CD4-positive, CD25-positive, alpha-beta regulatory T cell (primary cell): ENCODE results near the gene SLC47A1. TPM values are rescaled to one million over a fixed set of nuclear protein-coding genes. Genes with fewer than 3 reads are reported as not detected.

ENCODE experiments used
- ATAC-seq, 2 donors: fragments of 150-1000 bp; cut with Tn5 transposase; one replicate each; pipeline ENCODE4 v1.10.0; 2021; ENCODE audit warnings: low read depth in 2 of 2, moderate number of reproducible peaks in 2 of 2, moderate library complexity in 1 of 2
- DNase-seq, 3 donors: peaks; one replicate each; pipeline versions ENCODE4 v3.0.0 to v3.0.0-alpha.2; 2012 to 2022; ENCODE audit warnings: mixed read lengths in 1 of 3
- H3K27ac ChIP-seq: one replicate; pipeline ENCODE4 v1.7.0; 2013; ENCODE audit warnings: mild to moderate bottlenecking, low read length; ENCODE audit not compliant: insufficient read depth, poor library complexity, severe bottlenecking
- H3K27me3 ChIP-seq: one replicate; pipeline ENCODE4 v1.7.0; 2013; ENCODE audit warnings: low read length; ENCODE audit not compliant: control insufficient read depth, insufficient read depth
- H3K36me3 ChIP-seq: one replicate; pipeline ENCODE4 v1.7.0; 2013; ENCODE audit warnings: mild to moderate bottlenecking, low read length, moderate library complexity; ENCODE audit not compliant: control insufficient read depth, insufficient read depth
- H3K4me1 ChIP-seq: 2 replicates; pipeline ENCODE4 v1.7.0; 2013; ENCODE audit warnings: mild to moderate bottlenecking, low read length; ENCODE audit not compliant: insufficient read depth, control insufficient read depth, poor library complexity, severe bottlenecking
- H3K4me3 ChIP-seq: one replicate; pipeline ENCODE4 v1.7.0; 2013; ENCODE audit warnings: low read depth, mild to moderate bottlenecking, low read length, moderate library complexity
- H3K9me3 ChIP-seq, 2 experiments: 1 replicate in 1 of 2; 2 replicates in 1 of 2; pipeline ENCODE4 v1.7.0; 2013; ENCODE audit warnings: low read length in 2 of 2, mild to moderate bottlenecking in 1 of 2, moderate library complexity in 1 of 2; ENCODE audit not compliant: control insufficient read depth in 2 of 2
- H3K27ac Mint-ChIP-seq, 3 donors: one replicate each; pipeline ENCODE4 v1.8.0; 2020 to 2022; ENCODE audit warnings: mild to moderate bottlenecking in 3 of 3, mixed read lengths in 3 of 3, moderate library complexity in 2 of 3
- H3K27me3 Mint-ChIP-seq: one replicate; pipeline ENCODE4 v1.8.0; 2022; ENCODE audit warnings: mild to moderate bottlenecking, mixed read lengths
- H3K36me3 Mint-ChIP-seq: one replicate; pipeline ENCODE4 v1.8.0; 2020; ENCODE audit warnings: mixed read lengths
- H3K4me1 Mint-ChIP-seq, 4 donors: one replicate each; pipeline ENCODE4 v1.8.0; 2020 to 2022; ENCODE audit warnings: mixed read lengths in 4 of 4, mild to moderate bottlenecking in 1 of 4
- H3K4me3 Mint-ChIP-seq, 4 donors: one replicate each; pipeline ENCODE4 v1.8.0; 2020 to 2022; ENCODE audit warnings: mild to moderate bottlenecking in 4 of 4, mixed read lengths in 4 of 4, moderate library complexity in 3 of 4
- H3K9me3 Mint-ChIP-seq, 7 donors: one replicate each; pipeline ENCODE4 v1.8.0; 2020 to 2022; ENCODE audit warnings: mixed read lengths in 7 of 7, mild to moderate bottlenecking in 3 of 7, moderate library complexity in 2 of 7
- polyA plus RNA-seq, 4 donors: library from polyadenylated mRNA; unstranded; fragments of 300-500 nt; fragmentation: Illumina TruSeq; gene quantifications; one replicate each; pipeline ENCODE4 v1.2.3, GENCODE V29; 2021
- total RNA-seq: library from RNA; stranded (reverse); gene quantifications from one replicate; pipeline ENCODE4 v1.2.3, GENCODE V29; 2022

SLC47A1 gene
- total and polyA plus RNA-seq, 5 donors from 2014 or later, result 1.0 TPM; not detected in 4

GRCh38 chr17:19565817-19566575 lies 32.3 kb downstream of the SLC47A1 start:
- DNase-seq, result no peak
- no peak overlapping the region for H3K4me3 Mint-ChIP-seq
- Histone ChIP-seq H3K4me3 (no peak overlapping the region), H3K27me3 (no peaks in the 10 kb centered on the region), H3K36me3 (no peaks in the 10 kb centered on the region), H3K4me1 (no peaks in the 10 kb centered on the region), H3K27ac (no peak overlapping the region), H3K9me3 (no peaks in the 10 kb centered on the region)
- peaks cover 0 to 8% (median 0%) of the 10 kb centered on the region in 4 donors for H3K4me1 Mint-ChIP-seq
- H3K36me3 Mint-ChIP-seq, result no peaks in the 10 kb centered on the region
- H3K27me3 Mint-ChIP-seq, result peaks cover 17% of the 10 kb centered on the region
- no peak overlapping the region for H3K27ac Mint-ChIP-seq
- H3K9me3 Mint-ChIP-seq, result no peaks in the 10 kb centered on the region
- no peak for ATAC-seq

DNA sequence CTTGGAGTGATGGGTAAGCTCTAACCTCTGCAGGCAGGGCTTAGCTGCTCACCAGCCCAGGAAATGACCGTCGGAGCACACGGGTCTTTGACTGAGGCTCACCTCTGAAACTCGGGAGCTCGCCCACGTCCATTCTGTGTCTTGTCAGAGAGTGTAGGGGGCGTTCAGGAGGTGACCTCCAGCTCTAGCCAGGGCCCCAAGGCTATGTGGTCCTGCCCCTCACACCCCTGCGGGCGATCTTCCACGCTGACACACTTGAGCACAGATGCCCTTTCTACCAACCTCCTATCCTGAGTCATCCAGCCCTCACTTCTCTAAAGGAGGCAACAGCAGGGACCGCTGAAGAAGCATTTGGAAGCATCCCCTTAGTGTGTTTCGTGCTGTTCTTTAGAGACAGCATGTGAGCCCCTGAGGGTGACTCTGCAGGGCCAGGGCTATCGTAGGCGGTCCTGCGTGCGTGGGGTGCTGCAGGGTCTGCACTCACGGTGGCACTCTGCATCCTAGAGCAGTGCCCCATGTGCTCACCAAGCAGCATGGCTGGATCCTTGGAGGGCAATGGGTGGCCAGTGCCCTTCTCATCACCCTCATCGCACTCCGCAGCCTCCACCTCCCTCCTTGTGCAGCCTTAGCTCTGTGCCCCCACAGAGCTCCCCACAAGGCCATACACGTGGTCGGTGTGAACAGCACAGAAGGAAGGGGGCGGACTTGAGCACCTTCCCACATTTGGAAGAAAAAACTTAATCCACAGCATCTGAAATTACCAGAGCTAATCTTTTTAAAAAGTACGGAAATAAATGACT lies 33.8 kb downstream of the SLC47A1 start:
- H3K36me3 Mint-ChIP-seq, result no peaks in the 10 kb centered on the region

DNA sequence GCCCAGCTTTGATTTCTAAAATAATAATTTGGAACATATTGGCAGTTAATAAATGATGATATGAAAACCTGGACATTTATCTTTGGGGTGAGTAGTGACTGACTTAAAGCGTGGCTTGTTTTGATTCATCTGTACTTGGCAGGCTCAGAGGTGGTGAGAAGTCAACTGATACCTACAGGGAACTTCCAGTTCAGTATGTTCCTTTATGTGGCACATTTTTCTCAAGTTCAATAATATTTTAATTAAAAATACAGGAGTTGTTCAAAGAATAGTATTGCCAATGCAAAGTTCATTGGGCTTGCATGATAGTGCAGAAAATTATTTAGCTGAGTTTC lies 34.3 kb downstream of the SLC47A1 start:
- H3K27ac Mint-ChIP-seq, result no peak overlapping the region
- ATAC-seq (no peak), DNase-seq (no peak)
- H3K4me3 Mint-ChIP-seq, result no peak overlapping the region
- no peak overlapping the region for H3K4me3 ChIP-seq
- no peak overlapping the region for H3K27ac ChIP-seq
- H3K4me1 Mint-ChIP-seq, result peaks cover 0 to 8% (median 0%) of the 10 kb centered on the region in 4 donors
- H3K36me3 ChIP-seq, result no peaks in the 10 kb centered on the region
- H3K9me3 ChIP-seq, result no peaks in the 10 kb centered on the region
- H3K27me3 ChIP-seq, result no peaks in the 10 kb centered on the region
- H3K9me3 Mint-ChIP-seq, result no peaks in the 10 kb centered on the region
- H3K27me3 Mint-ChIP-seq, result peaks cover 33% of the 10 kb centered on the region
- H3K36me3 Mint-ChIP-seq, result no peaks in the 10 kb centered on the region
- H3K4me1 ChIP-seq, result no peaks in the 10 kb centered on the region

More for the DNA sequence above, 33.8 kb downstream of the SLC47A1 start:
- H3K27me3 ChIP-seq, result no peaks in the 10 kb centered on the region
- H3K9me3 ChIP-seq, result no peaks in the 10 kb centered on the region
- H3K27ac Mint-ChIP-seq, result no peak overlapping the region
- no peak overlapping the region for H3K27ac ChIP-seq
- H3K9me3 Mint-ChIP-seq, result no peaks in the 10 kb centered on the region
- H3K36me3 ChIP-seq, result no peaks in the 10 kb centered on the region
- ATAC-seq (no peak), DNase-seq (no peak)
- no peak overlapping the region for H3K4me3 Mint-ChIP-seq
- H3K4me1 Mint-ChIP-seq, result peaks cover 0 to 8% (median 0%) of the 10 kb centered on the region in 4 donors
- no peak overlapping the region for H3K4me3 ChIP-seq
- peaks cover 27% of the 10 kb centered on the region for H3K27me3 Mint-ChIP-seq
- H3K4me1 ChIP-seq, result no peaks in the 10 kb centered on the region

DNA sequence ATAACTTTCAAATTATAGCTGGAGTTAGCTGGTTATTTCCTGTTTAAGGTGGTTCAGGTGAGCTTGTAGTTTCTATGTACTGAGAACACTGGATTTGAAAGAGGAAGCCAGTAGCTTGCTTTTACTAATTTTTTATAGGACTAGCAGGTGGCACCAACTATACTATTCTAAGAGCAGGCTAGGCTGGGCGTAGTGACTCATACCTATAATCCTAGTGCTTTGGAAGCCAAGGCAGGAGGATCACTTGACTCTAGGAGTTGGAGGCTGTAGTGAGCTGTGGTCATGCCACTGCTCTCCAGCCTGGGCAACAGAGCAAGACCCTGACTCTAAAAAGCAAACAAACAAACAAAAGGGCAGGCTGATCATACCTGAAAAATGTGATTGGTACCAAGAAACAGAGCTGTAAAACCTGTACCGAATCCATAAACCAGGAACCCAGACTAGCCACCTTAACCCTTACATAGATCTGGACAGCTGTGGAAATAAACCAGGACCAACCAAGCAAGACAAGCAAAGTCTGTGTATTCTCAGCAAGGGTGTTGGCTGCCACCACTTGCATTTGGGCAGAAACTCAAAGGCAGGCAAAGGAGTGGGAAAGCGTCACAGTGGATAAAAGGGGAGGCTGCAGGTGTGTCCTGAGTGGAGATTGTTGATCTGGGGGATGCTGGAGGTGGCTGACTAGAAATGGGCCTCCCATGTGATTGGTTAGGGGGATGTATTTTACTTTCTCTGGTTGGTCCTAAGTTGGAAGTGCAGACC lies 36.3 kb downstream of the SLC47A1 start:
- H3K4me1 ChIP-seq, result no peaks in the 10 kb centered on the region
- Mint-ChIP-seq H3K4me1 (peaks cover 0 to 8% (median 0%) of the 10 kb centered on the region in 4 donors), H3K4me3 (no peak overlapping the region), H3K9me3 (no peaks in the 10 kb centered on the region), H3K27me3 (peaks cover 35% of the 10 kb centered on the region), H3K36me3 (no peaks in the 10 kb centered on the region), H3K27ac (no peak overlapping the region)
- no peaks in the 10 kb centered on the region for H3K27me3 ChIP-seq
- no peak overlapping the region for H3K4me3 ChIP-seq
- H3K27ac ChIP-seq, result no peak overlapping the region
- no peak for ATAC-seq
- H3K9me3 ChIP-seq, result no peaks in the 10 kb centered on the region
- no peaks in the 10 kb centered on the region for H3K36me3 ChIP-seq
- DNase-seq, result no peak

- Histone ChIP-seq H3K9me3 (no peaks in the 10 kb centered on the region), H3K4me3 (no peak overlapping the region), H3K4me1 (no peaks in the 10 kb centered on the region), H3K36me3 (no peaks in the 10 kb centered on the region), H3K27me3 (no peaks in the 10 kb centered on the region), H3K27ac (no peak overlapping the region)
- H3K27ac Mint-ChIP-seq, result no peak overlapping the region
- peaks cover 35% of the 10 kb centered on the region for H3K27me3 Mint-ChIP-seq
- peaks cover 0 to 8% (median 0%) of the 10 kb centered on the region in 4 donors for H3K4me1 Mint-ChIP-seq
- ATAC-seq (no peak), DNase-seq (no peak)
- H3K9me3 Mint-ChIP-seq, result no peaks in the 10 kb centered on the region
- no peak overlapping the region for H3K4me3 Mint-ChIP-seq
- H3K36me3 Mint-ChIP-seq, result no peaks in the 10 kb centered on the region
Observed at GRCh38 chr17:19570544-19571062, 36.9 kb downstream of the SLC47A1 start.

DNA sequence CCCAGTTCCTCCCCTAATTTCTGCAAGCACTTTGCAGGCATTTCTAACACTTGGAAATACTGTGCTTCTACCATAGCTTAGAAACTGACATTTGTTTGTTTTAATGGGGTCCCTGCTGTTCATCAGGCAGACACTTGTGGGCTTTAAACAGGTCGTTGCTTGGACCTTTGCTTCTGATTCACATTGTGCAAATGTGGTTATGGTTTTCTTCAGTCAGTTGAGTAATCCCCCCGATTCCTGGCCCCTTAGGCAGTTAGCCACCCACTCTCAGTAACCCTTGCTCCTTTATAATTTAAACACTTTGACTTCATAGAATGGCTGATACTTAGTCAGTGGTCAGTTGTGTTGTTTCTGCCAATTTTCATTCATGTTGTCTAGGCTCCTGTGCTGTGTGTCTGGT lies 39.4 kb downstream of the SLC47A1 start:
- Mint-ChIP-seq H3K4me1 (peaks cover 0 to 8% (median 0%) of the 10 kb centered on the region in 4 donors), H3K4me3 (no peak overlapping the region), H3K36me3 (no peaks in the 10 kb centered on the region), H3K27ac (no peak overlapping the region), H3K27me3 (peaks cover 42% of the 10 kb centered on the region), H3K9me3 (no peaks in the 10 kb centered on the region)
- no peak for DNase-seq
- Histone ChIP-seq H3K9me3 (no peaks in the 10 kb centered on the region), H3K4me3 (no peak overlapping the region), H3K27me3 (no peaks in the 10 kb centered on the region), H3K36me3 (no peaks in the 10 kb centered on the region), H3K4me1 (no peaks in the 10 kb centered on the region), H3K27ac (no peak overlapping the region)
- ATAC-seq, result no peak

DNA sequence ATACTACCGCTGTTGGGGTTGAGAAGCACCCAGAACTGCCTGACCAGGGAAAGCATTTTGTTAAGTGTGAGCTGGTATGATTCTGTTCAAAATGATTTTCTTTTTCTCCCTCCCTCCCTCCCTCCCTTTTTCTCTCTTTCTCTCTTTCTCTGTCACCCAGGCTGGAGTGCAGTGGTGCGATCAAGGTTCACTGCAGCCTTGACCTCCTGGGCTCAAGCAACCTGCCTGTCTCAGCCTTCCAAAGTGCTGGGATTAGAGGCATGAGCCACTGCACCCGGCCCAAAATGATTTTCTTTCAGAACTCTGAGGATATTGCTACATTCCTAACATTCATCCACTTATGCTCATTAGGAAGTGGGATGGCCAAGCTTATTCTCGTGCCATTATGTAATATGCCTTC lies 41.3 kb downstream of the SLC47A1 start:
- no peaks in the 10 kb centered on the region for H3K4me1 ChIP-seq
- no peak for ATAC-seq
- Mint-ChIP-seq H3K36me3 (no peaks in the 10 kb centered on the region), H3K9me3 (no peaks in the 10 kb centered on the region), H3K27ac (no peak overlapping the region), H3K27me3 (peaks cover 46% of the 10 kb centered on the region), H3K4me3 (no peak overlapping the region), H3K4me1 (peaks cover 0 to 6% (median 0%) of the 10 kb centered on the region in 4 donors)
- no peak overlapping the region for H3K4me3 ChIP-seq
- H3K36me3 ChIP-seq, result no peaks in the 10 kb centered on the region
- H3K27ac ChIP-seq, result no peak overlapping the region
- peaks cover 9% of the 10 kb centered on the region for H3K27me3 ChIP-seq
- H3K9me3 ChIP-seq, result no peaks in the 10 kb centered on the region
- no peak for DNase-seq
